AG10803 (cell line): ENCODE data around the gene BSN.

ENCODE experiments used
- DNase-seq: peaks from one replicate; pipeline ENCODE4 v3.0.0; 2010; ENCODE audit warnings: low read depth
- H3K4me3 ChIP-seq: 2 replicates; pipeline ENCODE4 v1.5.1; 2011; ENCODE audit warnings: mild to moderate bottlenecking, low read length, control low read depth
- TF ChIP-seq, protein P1 (sequence below): conservative IDR thresholded peaks from 2 replicates; pipeline ENCODE4 v1.5.1; 2011; ENCODE audit warnings: mild to moderate bottlenecking, low read length, control low read depth, inconsistent platforms

BSN gene

GRCh38 chr3:49534581-49535441 is 19.5 kb upstream of the BSN start:
- no peak for DNase-seq
- TF ChIP-seq, protein P1, sequence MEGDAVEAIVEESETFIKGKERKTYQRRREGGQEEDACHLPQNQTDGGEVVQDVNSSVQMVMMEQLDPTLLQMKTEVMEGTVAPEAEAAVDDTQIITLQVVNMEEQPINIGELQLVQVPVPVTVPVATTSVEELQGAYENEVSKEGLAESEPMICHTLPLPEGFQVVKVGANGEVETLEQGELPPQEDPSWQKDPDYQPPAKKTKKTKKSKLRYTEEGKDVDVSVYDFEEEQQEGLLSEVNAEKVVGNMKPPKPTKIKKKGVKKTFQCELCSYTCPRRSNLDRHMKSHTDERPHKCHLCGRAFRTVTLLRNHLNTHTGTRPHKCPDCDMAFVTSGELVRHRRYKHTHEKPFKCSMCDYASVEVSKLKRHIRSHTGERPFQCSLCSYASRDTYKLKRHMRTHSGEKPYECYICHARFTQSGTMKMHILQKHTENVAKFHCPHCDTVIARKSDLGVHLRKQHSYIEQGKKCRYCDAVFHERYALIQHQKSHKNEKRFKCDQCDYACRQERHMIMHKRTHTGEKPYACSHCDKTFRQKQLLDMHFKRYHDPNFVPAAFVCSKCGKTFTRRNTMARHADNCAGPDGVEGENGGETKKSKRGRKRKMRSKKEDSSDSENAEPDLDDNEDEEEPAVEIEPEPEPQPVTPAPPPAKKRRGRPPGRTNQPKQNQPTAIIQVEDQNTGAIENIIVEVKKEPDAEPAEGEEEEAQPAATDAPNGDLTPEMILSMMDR = no peak
- H3K4me3 ChIP-seq = no peak overlapping the region

GRCh38 chr3:49535971-49536874 is 18.1 kb upstream of the BSN start:
- H3K4me3 ChIP-seq = no peak overlapping the region
- DNase-seq = no peak
- TF ChIP-seq, protein P1 = no peak

- no peak for DNase-seq
- TF ChIP-seq, protein P1 = no peak
- no peak overlapping the region for H3K4me3 ChIP-seq
These were observed 17.3 kb upstream of the BSN start for GRCh38 chr3:49536875-49537533.

DNA sequence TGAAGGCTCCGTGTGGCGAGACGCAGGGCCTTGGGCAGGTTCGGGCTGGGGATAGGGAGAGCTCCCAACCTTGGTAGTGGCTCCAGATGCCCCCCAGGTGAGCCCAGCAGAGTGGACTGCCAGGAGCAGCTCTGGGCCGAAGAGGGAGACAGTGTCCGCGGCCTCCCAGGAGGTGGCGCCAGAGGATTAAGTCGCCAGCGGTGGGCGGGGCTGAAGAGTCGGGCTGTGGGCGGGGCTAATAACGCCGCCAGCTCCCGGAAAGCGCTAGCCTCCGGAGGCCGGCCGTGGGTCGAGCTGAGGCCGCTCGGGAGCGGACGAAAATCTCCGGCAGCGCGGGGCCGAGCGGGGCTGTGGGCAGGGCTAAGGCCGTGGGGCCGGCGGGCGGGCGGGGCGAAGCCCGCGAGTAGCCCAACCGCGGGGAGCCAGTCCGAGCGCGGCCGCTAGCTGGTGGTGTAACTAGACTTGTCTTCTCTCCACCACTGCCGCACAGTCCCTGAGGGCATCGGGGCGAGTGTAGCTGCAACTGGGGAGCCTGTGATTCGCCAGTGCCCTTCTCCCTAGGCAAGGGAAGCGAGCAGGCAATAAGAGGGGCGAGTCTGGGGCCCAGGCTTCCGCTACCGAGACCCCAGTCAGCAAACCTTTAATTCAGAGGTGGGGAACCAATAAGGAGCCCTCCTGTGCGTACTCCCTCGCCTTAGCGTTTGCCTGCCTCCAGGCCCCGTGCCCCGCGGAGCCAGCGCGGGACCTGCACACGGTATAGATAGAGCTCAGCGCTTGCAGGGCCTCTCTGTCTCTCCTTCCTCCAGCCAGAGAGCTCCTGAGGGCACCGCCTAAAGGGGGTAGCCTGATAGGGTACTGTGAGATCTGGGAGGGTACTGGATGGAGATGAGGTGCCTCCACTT is 14.4 kb upstream of the BSN start:
- DNase-seq = peak; percentile 92
- TF ChIP-seq, protein P1 = peak; percentile 76

GRCh38 chr3:49552087-49552486 is 2.2 kb upstream of the BSN start:
- H3K4me3 ChIP-seq = no peak overlapping the region
- TF ChIP-seq, protein P1 = no peak

More for the DNA sequence above, 14.4 kb upstream of the BSN start:
- peak overlapping the region; percentile 62 for H3K4me3 ChIP-seq

DNA sequence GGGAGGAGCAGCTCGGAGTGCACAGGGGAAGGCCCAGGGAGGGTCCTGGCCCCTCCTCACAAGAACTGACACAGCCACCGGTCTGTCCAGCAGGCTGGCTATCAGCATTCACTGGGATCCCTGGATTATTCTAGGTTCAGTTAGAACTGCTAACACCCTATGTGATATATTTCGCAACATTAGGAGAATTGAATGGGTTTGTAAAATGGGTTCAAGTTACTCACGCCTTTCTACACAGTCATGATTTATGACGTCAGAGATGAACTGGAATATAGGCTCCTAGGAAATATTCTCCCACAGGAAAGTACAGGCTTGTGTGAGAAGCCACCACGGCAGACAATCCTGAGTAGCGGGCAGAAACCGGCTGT is 969 bp upstream of the BSN start:
- TF ChIP-seq, protein P1 = no peak
- DNase-seq = peak; percentile 28
- peak overlapping the region; percentile 82 for H3K4me3 ChIP-seq

More at GRCh38 chr3:49552087-49552486, 2.2 kb upstream of the BSN start:
- no peak for DNase-seq
